NK-92 (cell line): ENCODE data around the gene TYR.
"Not testable (repeated sequence)": the region's sequence is repeated elsewhere in the genome, so short reads cannot be mapped to it uniquely, and the experiment has no call there.

Source experiments
- DNase-seq: peaks from one replicate; lab custom pipeline; 2025; ENCODE audit not compliant: unreplicated experiment; lab: John Stamatoyannopoulos, UW

TYR gene

GRCh38 chr11:89267660-89268302, 90.1 kb downstream of the TYR start:
- no peak for DNase-seq

GRCh38 chr11:89272540-89273088, 94.9 kb downstream of the TYR start:
- DNase-seq, result not testable (repeated sequence)

GRCh38 chr11:89273220-89273619, 95.5 kb downstream of the TYR start:
- not testable (repeated sequence) for DNase-seq

GRCh38 chr11:89275966-89276365, 98.3 kb downstream of the TYR start:
- DNase-seq, result no peak

GRCh38 chr11:89279176-89279575, 101.5 kb downstream of the TYR start:
- no peak for DNase-seq

GRCh38 chr11:89281032-89281677, 103.5 kb downstream of the TYR start:
- DNase-seq, result not testable (repeated sequence)

GRCh38 chr11:89286601-89287000, 108.9 kb downstream of the TYR start:
- DNase-seq, result not testable (repeated sequence)

- not testable (repeated sequence) for DNase-seq
Observed at GRCh38 chr11:89288004-89288403, 110.3 kb downstream of the TYR start.

GRCh38 chr11:89293965-89294679, 116.4 kb downstream of the TYR start:
- no peak for DNase-seq

- DNase-seq, result not testable (repeated sequence)
Observed at GRCh38 chr11:89295023-89295422, 117.3 kb downstream of the TYR start.

- DNase-seq, result not testable (repeated sequence)
Observed at GRCh38 chr11:89303029-89303428, 125.4 kb downstream of the TYR start.

- DNase-seq, result not testable (repeated sequence)
Observed at GRCh38 chr11:89308272-89308671, 130.6 kb downstream of the TYR start.

GRCh38 chr11:89309321-89309985, 131.8 kb downstream of the TYR start:
- DNase-seq, result not testable (repeated sequence)

- not testable (repeated sequence) for DNase-seq
Observed at GRCh38 chr11:89310607-89311006, 132.9 kb downstream of the TYR start.

- DNase-seq, result no peak
Observed at GRCh38 chr11:89321401-89321800, 143.7 kb downstream of the TYR start.

- no peak for DNase-seq
Observed at GRCh38 chr11:89327885-89328284, 150.2 kb downstream of the TYR start.

GRCh38 chr11:89331940-89332339, 154.3 kb downstream of the TYR start:
- not testable (repeated sequence) for DNase-seq

- not testable (repeated sequence) for DNase-seq
Observed at GRCh38 chr11:89333704-89334103, 156.0 kb downstream of the TYR start.

GRCh38 chr11:89337100-89337650, 159.5 kb downstream of the TYR start:
- DNase-seq, result not testable (repeated sequence)

GRCh38 chr11:89338073-89338472, 160.4 kb downstream of the TYR start:
- DNase-seq, result not testable (repeated sequence)

GRCh38 chr11:89340450-89340849, 162.8 kb downstream of the TYR start:
- DNase-seq, result not testable (repeated sequence)
